GM12864 (cell line): Measurements from ENCODE around the gene PPFIA1.

Source experiments
- DNase-seq: peaks from one replicate; pipeline ENCODE4 v3.0.0-alpha.2; 2011; ENCODE audit warnings: low read depth
- H3K4me3 ChIP-seq: 2 replicates; pipeline ENCODE4 v1.5.1; 2011; ENCODE audit warnings: mild to moderate bottlenecking, low read depth, low read length, control low read depth
- TF ChIP-seq, protein P1 (sequence below): IDR thresholded peaks from 2 replicates; pipeline ENCODE4 v1.5.1; 2011; ENCODE audit warnings: low read depth, mild to moderate bottlenecking, moderate library complexity, low read length, control low read depth, inconsistent platforms; ENCODE audit errors: missing control alignments

PPFIA1 gene

DNA sequence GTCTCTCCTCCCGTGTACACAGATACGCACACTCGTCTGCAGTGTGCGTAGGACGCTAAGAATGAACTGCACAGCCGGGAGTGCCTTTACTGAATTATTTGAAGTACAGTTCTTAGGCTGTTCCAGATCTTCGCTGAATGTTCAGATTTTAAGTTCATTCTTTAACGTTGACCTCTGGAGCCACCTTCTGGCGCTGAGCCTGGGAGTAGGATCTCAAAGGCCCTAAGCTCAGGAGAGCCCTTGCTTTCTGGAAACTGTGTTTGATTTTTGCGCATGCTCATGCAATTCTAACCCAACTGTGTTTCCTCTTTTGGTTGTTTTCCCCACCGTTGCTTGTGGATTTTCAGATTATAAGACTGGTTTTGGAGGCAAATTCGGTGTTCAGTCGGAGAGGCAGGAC lies 150.6 kb downstream of the PPFIA1 start:
- no peak for DNase-seq

DNA sequence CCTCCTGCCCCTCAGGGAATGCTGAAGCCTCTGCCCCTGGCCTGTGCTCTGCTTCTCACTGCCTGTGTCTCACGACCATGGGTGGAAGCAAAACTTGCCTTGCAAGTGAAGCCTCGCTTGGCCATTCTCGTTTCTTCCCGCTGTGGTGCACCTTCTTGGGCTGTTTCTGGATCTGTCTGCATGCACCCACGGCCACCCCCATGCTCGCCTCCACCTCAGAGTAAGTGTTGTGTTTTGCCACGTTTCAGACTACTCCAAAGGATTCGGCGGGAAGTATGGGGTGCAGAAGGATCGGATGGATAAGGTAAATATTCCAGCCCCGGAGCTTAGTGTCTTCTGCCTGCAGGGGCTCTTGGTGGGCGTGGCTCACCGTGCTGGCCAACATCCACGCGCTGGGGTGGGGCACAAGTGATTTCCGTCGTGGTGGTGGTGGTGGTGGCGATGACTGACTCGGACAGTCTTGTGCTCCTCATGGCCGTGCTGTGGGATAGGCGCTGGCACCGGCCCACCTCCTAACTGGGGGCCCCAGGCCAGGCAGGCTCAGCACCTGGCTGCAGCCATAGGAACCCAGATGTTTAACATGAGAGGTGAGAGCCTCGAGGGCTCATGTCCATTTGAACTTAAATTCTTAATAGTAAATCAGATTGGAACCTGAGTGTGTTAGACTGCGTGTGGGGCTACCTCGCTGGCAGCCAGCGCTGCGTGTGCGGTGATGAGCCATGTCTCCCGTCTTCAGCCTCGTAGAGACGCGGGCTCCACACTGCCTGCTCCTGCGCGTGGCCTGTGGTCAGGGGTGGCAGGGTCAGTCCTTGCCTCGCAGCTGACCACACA lies 152.4 kb downstream of the PPFIA1 start:
- no peak for DNase-seq
- H3K4me3 ChIP-seq: no peak overlapping the region
- TF ChIP-seq, protein P1, sequence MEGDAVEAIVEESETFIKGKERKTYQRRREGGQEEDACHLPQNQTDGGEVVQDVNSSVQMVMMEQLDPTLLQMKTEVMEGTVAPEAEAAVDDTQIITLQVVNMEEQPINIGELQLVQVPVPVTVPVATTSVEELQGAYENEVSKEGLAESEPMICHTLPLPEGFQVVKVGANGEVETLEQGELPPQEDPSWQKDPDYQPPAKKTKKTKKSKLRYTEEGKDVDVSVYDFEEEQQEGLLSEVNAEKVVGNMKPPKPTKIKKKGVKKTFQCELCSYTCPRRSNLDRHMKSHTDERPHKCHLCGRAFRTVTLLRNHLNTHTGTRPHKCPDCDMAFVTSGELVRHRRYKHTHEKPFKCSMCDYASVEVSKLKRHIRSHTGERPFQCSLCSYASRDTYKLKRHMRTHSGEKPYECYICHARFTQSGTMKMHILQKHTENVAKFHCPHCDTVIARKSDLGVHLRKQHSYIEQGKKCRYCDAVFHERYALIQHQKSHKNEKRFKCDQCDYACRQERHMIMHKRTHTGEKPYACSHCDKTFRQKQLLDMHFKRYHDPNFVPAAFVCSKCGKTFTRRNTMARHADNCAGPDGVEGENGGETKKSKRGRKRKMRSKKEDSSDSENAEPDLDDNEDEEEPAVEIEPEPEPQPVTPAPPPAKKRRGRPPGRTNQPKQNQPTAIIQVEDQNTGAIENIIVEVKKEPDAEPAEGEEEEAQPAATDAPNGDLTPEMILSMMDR: no peak

More for the DNA sequence above, 150.6 kb downstream of the PPFIA1 start:
- H3K4me3 ChIP-seq: no peak overlapping the region
- TF ChIP-seq, protein P1: no peak

DNA sequence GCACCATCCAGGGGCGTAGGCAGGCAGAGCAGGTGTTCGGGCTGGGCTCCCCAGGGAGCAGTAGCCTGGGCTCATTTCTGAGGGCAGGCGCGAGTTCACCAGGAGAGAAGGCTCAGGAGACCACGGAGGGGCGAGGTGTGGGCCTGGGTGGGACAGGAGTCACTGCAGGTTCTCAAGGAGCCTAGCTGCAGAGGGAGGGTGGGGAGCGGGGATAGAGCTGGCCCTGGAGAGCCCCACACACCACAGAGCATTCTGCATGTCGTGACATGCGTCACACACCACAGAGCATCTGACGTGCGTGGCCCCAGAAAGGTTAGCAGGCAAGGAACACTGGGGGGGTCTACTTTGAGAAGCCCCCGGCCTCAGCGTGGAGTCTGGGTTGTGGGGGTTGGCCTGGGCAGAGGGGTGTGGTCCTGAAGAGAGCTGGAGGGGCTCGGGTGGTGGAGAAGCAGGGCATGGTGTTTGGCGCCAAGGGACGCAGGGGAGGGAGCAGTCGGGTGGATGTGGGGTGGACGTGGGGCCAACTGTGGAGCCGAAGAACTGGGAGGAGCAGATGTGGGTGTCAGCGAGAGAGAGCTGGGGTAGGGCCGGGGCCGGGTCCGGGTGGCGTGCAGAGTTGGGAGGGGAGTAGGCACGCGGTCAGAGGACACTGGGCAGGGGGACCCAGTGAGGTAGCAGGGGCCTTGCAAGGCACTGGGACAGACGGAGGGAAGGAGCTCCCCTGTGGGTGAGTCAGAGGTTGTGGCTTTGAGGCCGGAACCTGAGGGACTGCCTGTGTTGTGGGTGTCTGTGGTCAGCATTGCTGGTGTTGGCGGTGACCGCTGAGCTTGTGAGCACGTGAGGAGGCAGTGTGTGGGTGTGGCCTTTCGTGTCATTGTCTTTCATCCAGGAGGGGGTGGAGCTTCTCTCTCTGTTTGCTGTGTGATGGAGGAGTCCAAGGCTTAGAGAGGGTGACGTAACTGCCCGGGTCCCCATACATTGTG lies 153.3 kb downstream of the PPFIA1 start:
- TF ChIP-seq, protein P1: no peak
- H3K4me3 ChIP-seq: no peak overlapping the region
- no peak for DNase-seq

DNA sequence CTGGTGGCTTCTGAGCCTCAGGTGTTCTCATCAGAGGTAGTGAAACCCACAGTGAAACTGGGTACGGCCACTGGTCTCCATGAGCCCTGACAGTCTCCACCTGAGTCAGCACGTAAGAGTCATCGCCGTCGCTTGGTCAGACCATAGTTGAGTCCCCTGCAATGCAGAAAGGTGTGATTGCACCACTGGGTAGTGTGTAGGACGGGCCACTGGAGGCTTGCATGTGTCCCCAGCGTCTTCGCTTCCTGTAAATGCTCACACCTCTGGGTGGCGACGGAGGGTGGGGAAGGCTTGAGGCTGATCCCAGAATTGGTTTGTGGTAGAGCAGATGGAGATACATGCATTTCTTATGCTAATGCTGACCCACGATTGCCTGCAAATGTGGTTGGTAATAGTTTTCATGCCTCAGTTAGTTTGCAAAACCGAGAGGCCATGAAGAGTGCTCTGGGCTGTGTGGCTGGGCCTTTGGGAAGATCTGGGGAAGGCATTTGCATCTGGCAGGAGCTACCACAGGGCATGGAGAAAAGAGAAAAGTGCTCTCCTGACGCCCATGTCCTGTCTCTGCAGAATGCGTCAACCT lies 154.4 kb downstream of the PPFIA1 start:
- DNase-seq: no peak
- TF ChIP-seq, protein P1: no peak
- H3K4me3 ChIP-seq: no peak overlapping the region

DNA sequence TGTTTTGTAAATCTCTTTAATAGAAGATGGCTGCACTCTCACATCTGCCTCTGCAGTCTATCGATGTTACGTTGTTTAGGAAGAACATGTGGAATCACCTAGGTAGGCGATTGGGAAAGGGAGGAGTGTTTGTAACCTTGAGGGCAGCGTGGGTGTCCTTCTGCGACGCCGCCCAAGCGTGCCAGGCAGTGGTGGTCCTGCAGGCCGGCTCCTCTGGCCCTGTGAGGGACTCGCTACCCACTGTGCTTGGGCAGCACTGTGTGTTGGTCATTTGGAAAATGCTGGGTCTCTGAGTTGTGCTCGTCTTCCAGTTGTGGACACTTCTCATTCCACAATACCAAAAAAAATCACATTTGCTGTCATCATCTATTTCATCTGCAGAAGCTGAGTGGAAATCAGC lies 156.9 kb downstream of the PPFIA1 start:
- no peak for DNase-seq
- TF ChIP-seq, protein P1: no peak

DNA sequence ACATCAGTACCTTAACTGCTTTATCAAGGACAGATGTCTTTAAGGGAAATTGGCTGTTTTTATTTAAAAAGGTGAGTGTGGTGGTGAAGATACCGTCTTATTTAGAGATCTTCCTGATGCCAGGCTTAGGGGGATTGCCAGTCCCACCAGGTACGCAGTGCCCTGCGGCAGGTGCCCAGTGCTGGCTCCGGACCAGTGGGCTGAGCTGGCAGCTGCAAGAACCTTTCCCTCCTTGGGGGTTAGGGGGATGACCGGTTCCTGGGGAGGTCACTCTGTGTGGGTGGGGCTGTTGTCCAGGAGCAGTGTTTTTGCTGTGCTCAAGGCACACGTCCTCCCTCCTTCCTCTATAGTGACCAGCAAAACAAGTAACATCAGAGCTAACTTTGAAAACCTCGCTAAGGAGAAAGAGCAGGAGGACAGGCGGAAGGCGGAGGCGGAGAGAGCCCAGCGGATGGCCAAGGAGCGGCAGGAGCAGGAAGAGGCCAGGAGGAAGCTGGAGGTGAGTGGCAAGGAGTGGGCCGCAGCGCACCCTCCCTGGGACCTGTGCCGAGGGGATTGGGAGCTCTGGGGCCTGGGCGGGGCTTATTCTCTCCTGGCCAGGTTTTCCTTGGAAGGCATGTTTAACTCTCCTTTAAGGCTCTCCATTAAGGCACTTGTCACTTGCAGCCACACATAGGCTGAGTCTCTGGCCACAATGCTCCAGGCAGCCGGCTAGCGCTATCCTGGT lies 158.4 kb downstream of the PPFIA1 start:
- DNase-seq: no peak
- H3K4me3 ChIP-seq: no peak overlapping the region
- TF ChIP-seq, protein P1: no peak

More for the DNA sequence above, 156.9 kb downstream of the PPFIA1 start:
- no peak overlapping the region for H3K4me3 ChIP-seq
